ENCODE results near the gene CDKN2B-AS1.
"Not testable (repeated sequence)": the region's sequence is repeated elsewhere in the genome, so short reads cannot be mapped to it uniquely, and the experiment has no call there.

Gene CDKN2B-AS1

DNA sequence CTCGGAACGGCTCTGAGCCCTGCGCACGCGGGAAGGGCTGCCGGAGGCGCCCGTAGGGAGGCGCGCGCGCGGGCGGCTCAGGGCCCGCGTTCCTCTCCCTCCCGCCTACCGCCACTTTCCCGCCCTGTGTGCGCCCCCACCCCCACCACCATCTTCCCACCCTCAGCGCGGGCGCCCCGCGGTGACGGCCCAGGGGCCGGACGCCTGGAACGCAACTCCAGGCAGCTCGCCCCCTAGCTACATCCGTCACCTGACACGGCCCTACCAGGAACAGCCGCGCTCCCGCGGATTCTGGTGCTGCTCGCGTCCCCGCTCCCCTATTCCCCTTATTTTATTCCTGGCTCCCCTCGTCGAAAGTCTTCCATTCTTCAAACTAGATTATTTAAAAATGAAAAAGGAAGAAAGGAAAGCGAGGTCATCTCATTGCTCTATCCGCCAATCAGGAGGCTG lies at the start of gene CDKN2B-AS1:
TSS of gene CDKN2B-AS1 (plus strand) at position 236 of the 450 bp plus-strand sequence.
- no peak for TF ChIP-seq Cebpa-rat (IDR thresholded peaks at IDR 0.05)
- Histone ChIP-seq H3K4me3 (peak within 1 kb of the TSS; percentile 80), H3K4me1 (peaks cover 16% of the 10 kb centered on the region), H3K36me3 (peaks cover 4% of the 10 kb centered on the region; the same call in 1 of the 2 replicates), H3K27me3 (peaks cover 83% of the 10 kb centered on the region), H3K4me2 (peak within 1 kb of the TSS; percentile 88), H3K9me3 (peaks cover 8% of the 10 kb centered on the region), H3K27ac (peak within 1 kb of the TSS; percentile 88), H3K9ac (peak within 1 kb of the TSS; percentile 86), H4K20me1 (peaks cover 63% of the 10 kb centered on the region)

- Histone ChIP-seq H3K9me3 (no peaks in the 10 kb centered on the region), H3K9ac (no peak overlapping the region), H3K4me3 (no peak overlapping the region), H3K36me3 (no peaks in the 10 kb centered on the region), H3K4me2 (no peak overlapping the region), H4K20me1 (no peaks in the 10 kb centered on the region), H3K27me3 (no peaks in the 10 kb centered on the region), H3K27ac (no peak overlapping the region), H3K4me1 (no peaks in the 10 kb centered on the region)
- TF ChIP-seq Cebpa-rat (IDR thresholded peaks at IDR 0.05), result no peak
Measured at GRCh38 chr9:21945606-21946005, 49.0 kb upstream of the CDKN2B-AS1 start.

DNA sequence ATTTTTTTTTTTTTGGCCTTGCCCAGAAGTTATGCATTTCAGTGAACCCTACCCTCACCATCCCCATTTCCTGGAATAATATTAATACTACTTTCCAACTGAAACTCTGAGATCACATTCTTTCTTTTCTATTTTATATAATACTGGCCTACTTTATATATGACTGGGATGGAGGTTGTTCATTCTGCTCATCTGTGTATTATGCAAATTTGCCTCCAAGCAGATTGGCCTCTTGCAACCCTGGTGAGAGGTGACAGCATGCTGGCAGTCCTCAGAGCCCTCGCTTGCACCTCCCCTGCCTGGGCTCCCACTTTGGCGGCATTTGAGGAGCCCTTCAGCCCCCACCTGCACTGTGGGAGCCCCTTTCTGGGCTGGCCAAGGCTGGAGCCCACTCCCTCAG lies 35.8 kb upstream of the CDKN2B-AS1 start:
- H4K20me1 ChIP-seq, result no peaks in the 10 kb centered on the region
- no peak overlapping the region for H3K4me2 ChIP-seq
- no peak overlapping the region for H3K4me3 ChIP-seq
- no peaks in the 10 kb centered on the region for H3K4me1 ChIP-seq
- no peaks in the 10 kb centered on the region for H3K36me3 ChIP-seq
- H3K9ac ChIP-seq, result no peak overlapping the region
- H3K9me3 ChIP-seq, result peaks cover 16% of the 10 kb centered on the region
- no peak overlapping the region for H3K27ac ChIP-seq
- no peak for TF ChIP-seq Cebpa-rat (IDR thresholded peaks at IDR 0.05)
- peaks cover 13% of the 10 kb centered on the region for H3K27me3 ChIP-seq

DNA sequence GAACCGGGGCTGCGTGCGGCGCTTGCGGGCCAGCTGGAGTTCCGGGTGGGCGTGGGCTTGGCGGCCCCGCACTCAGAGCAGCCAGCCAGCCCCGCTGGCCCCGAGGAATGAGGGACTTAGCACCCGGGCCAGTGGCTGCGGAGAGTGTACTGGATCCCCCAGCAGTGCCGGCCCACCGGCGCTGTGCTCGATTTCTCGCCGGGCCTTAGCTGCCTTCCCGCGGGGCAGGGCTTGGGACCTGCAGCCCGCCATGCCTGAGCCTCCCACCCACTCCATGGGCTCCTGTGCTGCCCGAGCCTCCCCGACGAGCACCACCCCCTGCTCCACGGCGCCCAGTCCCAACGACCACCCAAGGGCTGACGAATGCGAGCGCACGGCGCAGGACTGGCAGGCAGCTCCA lies 35.3 kb upstream of the CDKN2B-AS1 start:
- not testable (repeated sequence) for H4K20me1 ChIP-seq, H3K4me2 ChIP-seq, H3K4me1 ChIP-seq, H3K9ac ChIP-seq, H3K27ac ChIP-seq, H3K36me3 ChIP-seq, H3K4me3 ChIP-seq
- Histone ChIP-seq H3K27me3 (peaks cover 17% of the 10 kb centered on the region), H3K9me3 (peaks cover 19% of the 10 kb centered on the region)

- Histone ChIP-seq H3K36me3 (no peaks in the 10 kb centered on the region), H3K9me3 (peaks cover 24% of the 10 kb centered on the region), H3K4me3 (no peak overlapping the region), H3K4me1 (peaks cover 12% of the 10 kb centered on the region), H3K27ac (no peak overlapping the region), H4K20me1 (peaks cover 18% of the 10 kb centered on the region), H3K4me2 (no peak overlapping the region), H3K9ac (no peak overlapping the region), H3K27me3 (peaks cover 40% of the 10 kb centered on the region)
- TF ChIP-seq Cebpa-rat (IDR thresholded peaks at IDR 0.05), result peak; percentile 73; the same call in 1 of the 2 replicates
Measured at GRCh38 chr9:21961569-21961968, 33.0 kb upstream of the CDKN2B-AS1 start.

- peaks cover 45% of the 10 kb centered on the region for H3K9me3 ChIP-seq
- H3K27ac ChIP-seq, result no peak overlapping the region
- peaks cover 52% of the 10 kb centered on the region for H4K20me1 ChIP-seq
- no peak overlapping the region for H3K9ac ChIP-seq
- H3K4me2 ChIP-seq, result peak overlapping the region; percentile 71
- peak overlapping the region; percentile 53 for H3K4me3 ChIP-seq
- no peak for TF ChIP-seq Cebpa-rat (IDR thresholded peaks at IDR 0.05)
- peaks cover 74% of the 10 kb centered on the region for H3K27me3 ChIP-seq
- H3K4me1 ChIP-seq, result peaks cover 18% of the 10 kb centered on the region
- peaks cover 1% of the 10 kb centered on the region for H3K36me3 ChIP-seq
Measured at GRCh38 chr9:21964925-21965385, 29.6 kb upstream of the CDKN2B-AS1 start.

- Histone ChIP-seq H3K4me3 (peak overlapping the region; percentile 53), H4K20me1 (peaks cover 57% of the 10 kb centered on the region), H3K36me3 (peaks cover 6% of the 10 kb centered on the region), H3K27me3 (peaks cover 79% of the 10 kb centered on the region), H3K9me3 (peaks cover 50% of the 10 kb centered on the region), H3K9ac (no peak overlapping the region), H3K4me1 (peaks cover 18% of the 10 kb centered on the region), H3K4me2 (peak overlapping the region; percentile 71), H3K27ac (no peak overlapping the region)
- no peak for TF ChIP-seq Cebpa-rat (IDR thresholded peaks at IDR 0.05)
Measured at GRCh38 chr9:21965401-21965951, 29.1 kb upstream of the CDKN2B-AS1 start.

DNA sequence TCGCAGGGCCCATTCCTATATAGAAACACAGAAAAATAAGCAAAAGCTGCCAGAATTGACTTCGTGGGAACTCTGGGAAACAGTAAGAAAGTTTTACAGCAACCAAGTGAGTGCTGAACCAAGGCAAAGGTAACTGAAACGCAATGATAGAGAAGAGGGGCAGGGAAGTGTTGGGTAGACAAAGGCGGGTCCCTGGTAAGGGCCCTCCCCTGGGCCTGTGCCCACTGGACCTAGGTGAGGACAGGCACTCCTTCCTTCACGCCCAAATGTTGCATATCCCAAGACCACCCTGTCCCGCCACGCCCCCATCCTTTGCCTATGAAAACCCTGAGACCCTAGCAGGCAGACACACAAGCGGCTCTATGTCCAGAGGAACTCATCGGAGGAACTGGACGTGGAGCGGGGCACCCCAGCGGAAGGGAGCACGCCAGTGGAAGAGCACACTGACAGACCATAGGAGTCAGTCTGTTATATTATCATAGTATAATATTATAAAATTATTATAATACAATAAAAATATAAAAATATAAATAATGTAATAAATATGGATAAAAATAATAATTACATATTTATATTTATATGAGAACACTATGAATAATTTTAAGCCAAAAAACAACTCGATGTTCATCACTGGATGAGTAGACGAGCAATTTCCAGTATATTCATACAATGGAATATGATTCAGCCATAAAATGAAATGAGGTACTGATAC lies 28.3 kb upstream of the CDKN2B-AS1 start:
- H3K27ac ChIP-seq, result no peak overlapping the region
- TF ChIP-seq Cebpa-rat (IDR thresholded peaks at IDR 0.05), result no peak
- H3K9me3 ChIP-seq, result peaks cover 58% of the 10 kb centered on the region
- H4K20me1 ChIP-seq, result peaks cover 66% of the 10 kb centered on the region
- H3K4me1 ChIP-seq, result peaks cover 18% of the 10 kb centered on the region
- peaks cover 87% of the 10 kb centered on the region for H3K27me3 ChIP-seq
- H3K9ac ChIP-seq, result no peak overlapping the region
- no peak overlapping the region for H3K4me2 ChIP-seq
- H3K4me3 ChIP-seq, result no peak overlapping the region
- H3K36me3 ChIP-seq, result peaks cover 15% of the 10 kb centered on the region

DNA sequence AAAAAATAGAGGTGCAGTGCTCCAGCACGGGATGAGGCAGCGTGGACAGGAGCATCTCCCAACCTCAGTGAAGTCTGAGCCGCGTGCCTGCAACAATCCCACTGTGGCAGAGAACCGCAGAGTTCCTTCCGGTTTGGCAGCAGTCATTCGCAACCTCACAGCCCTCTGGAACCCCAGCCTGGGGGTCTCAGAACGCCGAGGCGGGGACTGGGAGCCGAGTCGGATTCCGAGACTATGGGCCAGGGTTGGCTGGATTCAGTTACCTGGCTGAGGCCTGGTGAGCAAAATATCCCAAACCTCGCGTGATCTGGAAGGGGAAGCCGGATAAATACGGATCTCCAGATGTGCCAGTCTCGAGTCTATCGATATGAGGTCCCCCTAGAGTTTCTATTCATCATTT lies 27.4 kb upstream of the CDKN2B-AS1 start:
- Histone ChIP-seq H3K4me3 (no peak overlapping the region), H3K9ac (no peak overlapping the region)

GRCh38 chr9:21967702-21968101 lies 26.9 kb upstream of the CDKN2B-AS1 start:
- H3K27me3 ChIP-seq, result peaks cover 100% of the 10 kb centered on the region
- peaks cover 18% of the 10 kb centered on the region for H3K4me1 ChIP-seq
- peaks cover 53% of the 10 kb centered on the region for H3K9me3 ChIP-seq
- no peak overlapping the region for H3K27ac ChIP-seq
- H4K20me1 ChIP-seq, result peaks cover 80% of the 10 kb centered on the region
- no peak overlapping the region for H3K9ac ChIP-seq
- peaks cover 15% of the 10 kb centered on the region for H3K36me3 ChIP-seq
- H3K4me3 ChIP-seq, result no peak overlapping the region
- no peak overlapping the region for H3K4me2 ChIP-seq
- no peak for TF ChIP-seq Cebpa-rat (IDR thresholded peaks at IDR 0.05)

More for the DNA sequence above, 27.4 kb upstream of the CDKN2B-AS1 start:
- peaks cover 74% of the 10 kb centered on the region for H4K20me1 ChIP-seq
- TF ChIP-seq Cebpa-rat (IDR thresholded peaks at IDR 0.05), result no peak
- peak overlapping the region; percentile 36; the same call in 1 of the 2 replicates for H3K4me2 ChIP-seq
- peaks cover 15% of the 10 kb centered on the region for H3K36me3 ChIP-seq
- peaks cover 18% of the 10 kb centered on the region for H3K4me1 ChIP-seq
- peaks cover 96% of the 10 kb centered on the region for H3K27me3 ChIP-seq
- H3K27ac ChIP-seq, result no peak overlapping the region
- H3K9me3 ChIP-seq, result peaks cover 59% of the 10 kb centered on the region

All from BLaER1 (cell line).